ENCODE data around the gene STARD8. TPM values are rescaled to one million over a fixed set of nuclear protein-coding genes. Genes with fewer than 3 reads are reported as not detected.

STARD8 gene
- total RNA-seq, 1 donor from 2014 or later, result 14.0 TPM

- intact Hi-C loops (cut with DNase I), result loop anchor here (10.0 kb wide), 1 partner anchor 78 kb away; no protein-coding TSS in a partner anchor
- H3K4me1 ChIP-seq, result no peaks in the 10 kb centered on the region
- no peak overlapping the region for H3K27ac ChIP-seq
- no peaks in the 10 kb centered on the region for H3K36me3 ChIP-seq
- H3K9me3 ChIP-seq, result no peaks in the 10 kb centered on the region
- DNase-seq (ENCODE audit: extremely low spot score in 2 of 2), result no peak
- H3K4me3 ChIP-seq, result no peak overlapping the region
- TF ChIP-seq POLR2AphosphoS5 (IDR thresholded peaks at IDR 0.05; ENCODE audit: insufficient read depth in 1 of 2, low read depth in 1 of 2) (no peak), POLR2A (IDR thresholded peaks at IDR 0.05) (no peak)
- TF ChIP-seq, protein P1, sequence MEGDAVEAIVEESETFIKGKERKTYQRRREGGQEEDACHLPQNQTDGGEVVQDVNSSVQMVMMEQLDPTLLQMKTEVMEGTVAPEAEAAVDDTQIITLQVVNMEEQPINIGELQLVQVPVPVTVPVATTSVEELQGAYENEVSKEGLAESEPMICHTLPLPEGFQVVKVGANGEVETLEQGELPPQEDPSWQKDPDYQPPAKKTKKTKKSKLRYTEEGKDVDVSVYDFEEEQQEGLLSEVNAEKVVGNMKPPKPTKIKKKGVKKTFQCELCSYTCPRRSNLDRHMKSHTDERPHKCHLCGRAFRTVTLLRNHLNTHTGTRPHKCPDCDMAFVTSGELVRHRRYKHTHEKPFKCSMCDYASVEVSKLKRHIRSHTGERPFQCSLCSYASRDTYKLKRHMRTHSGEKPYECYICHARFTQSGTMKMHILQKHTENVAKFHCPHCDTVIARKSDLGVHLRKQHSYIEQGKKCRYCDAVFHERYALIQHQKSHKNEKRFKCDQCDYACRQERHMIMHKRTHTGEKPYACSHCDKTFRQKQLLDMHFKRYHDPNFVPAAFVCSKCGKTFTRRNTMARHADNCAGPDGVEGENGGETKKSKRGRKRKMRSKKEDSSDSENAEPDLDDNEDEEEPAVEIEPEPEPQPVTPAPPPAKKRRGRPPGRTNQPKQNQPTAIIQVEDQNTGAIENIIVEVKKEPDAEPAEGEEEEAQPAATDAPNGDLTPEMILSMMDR (IDR thresholded peaks at IDR 0.05), result no peak
- H3K27me3 ChIP-seq, result no peaks in the 10 kb centered on the region
Observed at GRCh38 chrX:68726366-68726765, 78.9 kb downstream of the STARD8 start.

DNA sequence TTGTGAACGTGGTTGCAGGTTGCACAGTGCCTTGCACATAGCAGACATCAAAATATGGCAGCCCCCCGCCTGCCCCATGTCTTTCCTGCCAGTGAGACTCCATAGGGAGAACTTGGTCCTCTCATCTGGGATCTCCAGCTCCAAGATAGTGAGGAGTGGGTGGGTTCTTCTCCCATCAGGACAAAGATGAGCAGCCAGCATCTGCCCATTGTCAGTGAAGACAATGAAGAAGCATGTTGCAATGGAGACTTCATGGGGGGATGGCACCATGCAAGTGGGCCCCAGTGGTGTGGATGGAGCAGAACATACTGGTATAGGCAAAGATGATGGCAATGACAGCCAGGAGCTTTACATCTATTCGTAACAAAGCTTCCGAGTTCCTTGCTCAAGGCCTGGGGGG, 80.2 kb downstream of the STARD8 start:
- no peak for DNase-seq (ENCODE audit: extremely low spot score in 2 of 2)
- Histone ChIP-seq H3K9me3 (no peaks in the 10 kb centered on the region), H3K4me1 (no peaks in the 10 kb centered on the region), H3K4me3 (no peak overlapping the region), H3K36me3 (no peaks in the 10 kb centered on the region), H3K27me3 (no peaks in the 10 kb centered on the region), H3K27ac (no peak overlapping the region)
- intact Hi-C loops (cut with DNase I), result loop anchor here (10.0 kb wide), 1 partner anchor 77 kb away; no protein-coding TSS in a partner anchor
- no peak for TF ChIP-seq POLR2AphosphoS5 (IDR thresholded peaks at IDR 0.05; ENCODE audit: insufficient read depth in 1 of 2, low read depth in 1 of 2)
- TF ChIP-seq, protein P1 (IDR thresholded peaks at IDR 0.05), result no peak
- TF ChIP-seq POLR2A (IDR thresholded peaks at IDR 0.05), result no peak

GRCh38 chrX:68728186-68728585, 80.7 kb downstream of the STARD8 start:
- Histone ChIP-seq H3K36me3 (no peaks in the 10 kb centered on the region), H3K4me1 (no peaks in the 10 kb centered on the region), H3K27me3 (no peaks in the 10 kb centered on the region), H3K9me3 (no peaks in the 10 kb centered on the region), H3K27ac (no peak overlapping the region), H3K4me3 (no peak overlapping the region)
- intact Hi-C loops (cut with DNase I), result loop anchor here (10.0 kb wide), 1 partner anchor 77 kb away; no protein-coding TSS in a partner anchor
- TF ChIP-seq, protein P1 (IDR thresholded peaks at IDR 0.05), result no peak
- TF ChIP-seq POLR2AphosphoS5 (IDR thresholded peaks at IDR 0.05; ENCODE audit: insufficient read depth in 1 of 2, low read depth in 1 of 2) (no peak), POLR2A (IDR thresholded peaks at IDR 0.05) (no peak)
- no peak for DNase-seq (ENCODE audit: extremely low spot score in 2 of 2)

GRCh38 chrX:68731254-68731653, 83.8 kb downstream of the STARD8 start:
- Histone ChIP-seq H3K27ac (no peak overlapping the region), H3K27me3 (no peaks in the 10 kb centered on the region), H3K9me3 (no peaks in the 10 kb centered on the region), H3K4me3 (no peak overlapping the region), H3K4me1 (no peaks in the 10 kb centered on the region), H3K36me3 (no peaks in the 10 kb centered on the region)
- TF ChIP-seq POLR2A (IDR thresholded peaks at IDR 0.05), result no peak
- no peak for TF ChIP-seq POLR2AphosphoS5 (IDR thresholded peaks at IDR 0.05; ENCODE audit: insufficient read depth in 1 of 2, low read depth in 1 of 2)
- TF ChIP-seq, protein P1 (IDR thresholded peaks at IDR 0.05), result no peak
- no peak for DNase-seq (ENCODE audit: extremely low spot score in 2 of 2)
- intact Hi-C loops (cut with DNase I), result no loop called here

- no peak for DNase-seq (ENCODE audit: extremely low spot score in 2 of 2)
- H3K27ac ChIP-seq, result no peak overlapping the region
- intact Hi-C loops (cut with DNase I), result no loop called here
- no peaks in the 10 kb centered on the region for H3K36me3 ChIP-seq
- no peaks in the 10 kb centered on the region for H3K4me1 ChIP-seq
- no peaks in the 10 kb centered on the region for H3K27me3 ChIP-seq
- TF ChIP-seq POLR2AphosphoS5 (IDR thresholded peaks at IDR 0.05; ENCODE audit: insufficient read depth in 1 of 2, low read depth in 1 of 2), result no peak
- TF ChIP-seq POLR2A (IDR thresholded peaks at IDR 0.05), result no peak
- TF ChIP-seq, protein P1 (IDR thresholded peaks at IDR 0.05), result peak in 2 of 3 experiments; percentile 17 to 49
- no peak overlapping the region for H3K4me3 ChIP-seq
- no peaks in the 10 kb centered on the region for H3K9me3 ChIP-seq
Observed at GRCh38 chrX:68732906-68733493, 85.5 kb downstream of the STARD8 start.

Data from vagina (tissue), 2 donors.